ENCODE measurements around the gene EXTL2. TPM values are rescaled to one million over a fixed set of nuclear protein-coding genes. Genes with fewer than 3 reads are reported as not detected.

The EXTL2 gene
- total and polyA plus RNA-seq, 9 of the 15 experiments (the other 6 are each of a cell fraction or from before 2014, with no cell fraction given), result 8.5 to 40.7 (median 26.0) TPM

DNA sequence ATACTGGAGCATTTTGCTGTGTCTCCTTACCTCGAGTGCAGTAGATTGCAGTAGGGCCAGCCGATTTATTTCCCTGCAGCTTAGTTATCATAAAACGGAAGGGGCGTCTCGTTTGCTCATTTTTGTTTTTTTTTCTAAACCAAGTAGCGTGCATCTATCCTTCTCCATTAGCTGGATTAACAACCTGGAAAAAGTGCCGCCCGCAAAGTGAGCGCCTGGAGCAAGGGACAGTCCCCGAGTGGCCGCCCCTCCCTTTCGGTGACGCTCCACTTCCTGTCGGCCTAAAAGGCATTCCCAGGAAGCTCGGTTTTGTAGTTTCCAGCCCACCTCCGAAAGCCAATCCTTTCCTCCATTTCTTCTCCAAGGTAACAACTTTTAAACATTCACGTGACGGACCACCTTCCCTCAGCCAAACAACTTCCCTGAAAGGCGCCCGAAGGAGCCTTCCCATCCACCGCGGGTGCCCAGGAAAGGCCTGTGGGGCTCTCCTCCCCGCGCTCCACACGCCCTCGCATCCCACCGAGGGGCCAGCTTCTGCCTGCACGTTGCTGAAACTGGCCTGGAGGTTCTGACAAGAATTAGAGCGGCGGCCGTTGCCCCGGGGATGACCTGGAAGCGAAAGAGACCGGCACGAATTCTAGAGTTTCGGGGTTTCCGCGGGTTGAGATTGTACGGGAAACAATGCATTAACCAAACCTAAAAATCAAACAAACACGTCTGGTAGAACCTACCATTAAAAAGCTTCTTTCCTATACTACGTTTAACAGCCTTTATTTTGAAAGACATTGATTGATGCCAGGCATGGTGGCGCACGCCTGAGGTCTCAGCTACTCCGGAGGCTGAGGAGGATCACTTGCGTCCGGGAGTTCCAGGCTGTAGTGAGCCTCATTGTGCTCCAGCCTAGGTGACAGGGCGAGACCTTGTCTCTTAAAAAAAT is at the start of gene EXTL2 (continued):
- TF ChIP-seq, protein P1, sequence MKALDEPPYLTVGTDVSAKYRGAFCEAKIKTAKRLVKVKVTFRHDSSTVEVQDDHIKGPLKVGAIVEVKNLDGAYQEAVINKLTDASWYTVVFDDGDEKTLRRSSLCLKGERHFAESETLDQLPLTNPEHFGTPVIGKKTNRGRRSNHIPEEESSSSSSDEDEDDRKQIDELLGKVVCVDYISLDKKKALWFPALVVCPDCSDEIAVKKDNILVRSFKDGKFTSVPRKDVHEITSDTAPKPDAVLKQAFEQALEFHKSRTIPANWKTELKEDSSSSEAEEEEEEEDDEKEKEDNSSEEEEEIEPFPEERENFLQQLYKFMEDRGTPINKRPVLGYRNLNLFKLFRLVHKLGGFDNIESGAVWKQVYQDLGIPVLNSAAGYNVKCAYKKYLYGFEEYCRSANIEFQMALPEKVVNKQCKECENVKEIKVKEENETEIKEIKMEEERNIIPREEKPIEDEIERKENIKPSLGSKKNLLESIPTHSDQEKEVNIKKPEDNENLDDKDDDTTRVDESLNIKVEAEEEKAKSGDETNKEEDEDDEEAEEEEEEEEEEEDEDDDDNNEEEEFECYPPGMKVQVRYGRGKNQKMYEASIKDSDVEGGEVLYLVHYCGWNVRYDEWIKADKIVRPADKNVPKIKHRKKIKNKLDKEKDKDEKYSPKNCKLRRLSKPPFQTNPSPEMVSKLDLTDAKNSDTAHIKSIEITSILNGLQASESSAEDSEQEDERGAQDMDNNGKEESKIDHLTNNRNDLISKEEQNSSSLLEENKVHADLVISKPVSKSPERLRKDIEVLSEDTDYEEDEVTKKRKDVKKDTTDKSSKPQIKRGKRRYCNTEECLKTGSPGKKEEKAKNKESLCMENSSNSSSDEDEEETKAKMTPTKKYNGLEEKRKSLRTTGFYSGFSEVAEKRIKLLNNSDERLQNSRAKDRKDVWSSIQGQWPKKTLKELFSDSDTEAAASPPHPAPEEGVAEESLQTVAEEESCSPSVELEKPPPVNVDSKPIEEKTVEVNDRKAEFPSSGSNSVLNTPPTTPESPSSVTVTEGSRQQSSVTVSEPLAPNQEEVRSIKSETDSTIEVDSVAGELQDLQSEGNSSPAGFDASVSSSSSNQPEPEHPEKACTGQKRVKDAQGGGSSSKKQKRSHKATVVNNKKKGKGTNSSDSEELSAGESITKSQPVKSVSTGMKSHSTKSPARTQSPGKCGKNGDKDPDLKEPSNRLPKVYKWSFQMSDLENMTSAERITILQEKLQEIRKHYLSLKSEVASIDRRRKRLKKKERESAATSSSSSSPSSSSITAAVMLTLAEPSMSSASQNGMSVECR (CRISPR knock-in tag; IDR thresholded peaks at IDR 0.05), result peak; percentile 51; the same call in 1 of the 2 replicates
- no peak; the same call in 1 of the 2 replicates for TF ChIP-seq CEBPG (CRISPR knock-in tag; IDR thresholded peaks at IDR 0.05)
- no peak for TF ChIP-seq CEBPG (tag; conservative IDR thresholded peaks at IDR 0.05 in 1 of 2, IDR thresholded peaks at IDR 0.05 in 1 of 2)
- no peak for TF ChIP-seq ZNF444 (CRISPR knock-in tag; IDR thresholded peaks at IDR 0.05)
- TF ChIP-seq MYNN (IDR thresholded peaks at IDR 0.05), result no peak
- TF ChIP-seq MYNN (CRISPR knock-in tag; IDR thresholded peaks at IDR 0.05), result no peak
- TF ChIP-seq, protein P2, sequence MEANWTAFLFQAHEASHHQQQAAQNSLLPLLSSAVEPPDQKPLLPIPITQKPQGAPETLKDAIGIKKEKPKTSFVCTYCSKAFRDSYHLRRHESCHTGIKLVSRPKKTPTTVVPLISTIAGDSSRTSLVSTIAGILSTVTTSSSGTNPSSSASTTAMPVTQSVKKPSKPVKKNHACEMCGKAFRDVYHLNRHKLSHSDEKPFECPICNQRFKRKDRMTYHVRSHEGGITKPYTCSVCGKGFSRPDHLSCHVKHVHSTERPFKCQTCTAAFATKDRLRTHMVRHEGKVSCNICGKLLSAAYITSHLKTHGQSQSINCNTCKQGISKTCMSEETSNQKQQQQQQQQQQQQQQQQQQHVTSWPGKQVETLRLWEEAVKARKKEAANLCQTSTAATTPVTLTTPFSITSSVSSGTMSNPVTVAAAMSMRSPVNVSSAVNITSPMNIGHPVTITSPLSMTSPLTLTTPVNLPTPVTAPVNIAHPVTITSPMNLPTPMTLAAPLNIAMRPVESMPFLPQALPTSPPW (CRISPR knock-in tag; IDR thresholded peaks at IDR 0.05), result peak; percentile 82
- TF ChIP-seq MYC (IDR thresholded peaks at IDR 0.05; ENCODE audit: low read depth, low read length), result peak; percentile 37; the same call in 1 of the 2 replicates
- TF ChIP-seq MYC (CRISPR knock-in tag; IDR thresholded peaks at IDR 0.05; ENCODE audit: borderline replicate concordance, low read depth), result 0 out of 2 replicates have a peak, but pooled peaks have one; percentile 13
- no peak for TF ChIP-seq ARID2 (IDR thresholded peaks at IDR 0.05)
- no peak for TF ChIP-seq HNRNPLL (IDR thresholded peaks at IDR 0.05; ENCODE audit: low read depth, low read length, poor library complexity, severe bottlenecking)
- TF ChIP-seq PTBP1 (IDR thresholded peaks at IDR 0.05; ENCODE audit: low read depth, low read length), result no peak
- TF ChIP-seq HCFC1 (IDR thresholded peaks at IDR 0.05; ENCODE audit: low read depth, low read length), result peak; percentile 62
- TF ChIP-seq PHF8 (IDR thresholded peaks at IDR 0.05; ENCODE audit: borderline replicate concordance, low read length), result peak; percentile 55; the same call in 1 of the 2 replicates
- TF ChIP-seq, protein P3, sequence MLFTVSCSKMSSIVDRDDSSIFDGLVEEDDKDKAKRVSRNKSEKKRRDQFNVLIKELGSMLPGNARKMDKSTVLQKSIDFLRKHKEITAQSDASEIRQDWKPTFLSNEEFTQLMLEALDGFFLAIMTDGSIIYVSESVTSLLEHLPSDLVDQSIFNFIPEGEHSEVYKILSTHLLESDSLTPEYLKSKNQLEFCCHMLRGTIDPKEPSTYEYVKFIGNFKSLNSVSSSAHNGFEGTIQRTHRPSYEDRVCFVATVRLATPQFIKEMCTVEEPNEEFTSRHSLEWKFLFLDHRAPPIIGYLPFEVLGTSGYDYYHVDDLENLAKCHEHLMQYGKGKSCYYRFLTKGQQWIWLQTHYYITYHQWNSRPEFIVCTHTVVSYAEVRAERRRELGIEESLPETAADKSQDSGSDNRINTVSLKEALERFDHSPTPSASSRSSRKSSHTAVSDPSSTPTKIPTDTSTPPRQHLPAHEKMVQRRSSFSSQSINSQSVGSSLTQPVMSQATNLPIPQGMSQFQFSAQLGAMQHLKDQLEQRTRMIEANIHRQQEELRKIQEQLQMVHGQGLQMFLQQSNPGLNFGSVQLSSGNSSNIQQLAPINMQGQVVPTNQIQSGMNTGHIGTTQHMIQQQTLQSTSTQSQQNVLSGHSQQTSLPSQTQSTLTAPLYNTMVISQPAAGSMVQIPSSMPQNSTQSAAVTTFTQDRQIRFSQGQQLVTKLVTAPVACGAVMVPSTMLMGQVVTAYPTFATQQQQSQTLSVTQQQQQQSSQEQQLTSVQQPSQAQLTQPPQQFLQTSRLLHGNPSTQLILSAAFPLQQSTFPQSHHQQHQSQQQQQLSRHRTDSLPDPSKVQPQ (CRISPR knock-in tag; IDR thresholded peaks at IDR 0.05; ENCODE audit: borderline replicate concordance), result no peak
- no peak for TF ChIP-seq USF1 (CRISPR knock-in tag; IDR thresholded peaks at IDR 0.05)
- TF ChIP-seq LCOR (CRISPR knock-in tag; IDR thresholded peaks at IDR 0.05), result no peak; the same call in 1 of the 2 replicates
